Measurements from ENCODE around the gene RTN4RL1. TPM values are rescaled to one million over a fixed set of nuclear protein-coding genes. Genes with fewer than 3 reads are reported as not detected.

RTN4RL1 gene
- total and polyA plus RNA-seq, 2 of the 13 experiments (the other 11 are each of a cell fraction or from before 2014, with no cell fraction given) = 0.01 TPM; not detected in 1

DNA sequence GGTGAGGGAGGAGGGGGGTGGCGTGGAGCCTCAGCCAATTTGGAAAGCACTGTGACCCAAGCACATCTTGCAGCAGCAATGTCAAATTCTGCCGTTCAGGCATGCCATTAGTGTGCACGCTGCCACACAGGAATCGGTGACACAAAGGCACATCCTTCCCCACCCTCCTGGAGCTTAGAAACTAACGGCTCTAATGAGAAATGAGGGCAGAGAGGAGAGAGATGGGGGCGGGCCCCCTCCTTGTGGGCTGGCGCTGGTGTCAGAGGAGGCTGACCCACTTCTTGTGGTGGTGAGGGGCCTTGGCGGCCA, 94.8 kb downstream of the RTN4RL1 start (continued):
- TF ChIP-seq, protein P1, sequence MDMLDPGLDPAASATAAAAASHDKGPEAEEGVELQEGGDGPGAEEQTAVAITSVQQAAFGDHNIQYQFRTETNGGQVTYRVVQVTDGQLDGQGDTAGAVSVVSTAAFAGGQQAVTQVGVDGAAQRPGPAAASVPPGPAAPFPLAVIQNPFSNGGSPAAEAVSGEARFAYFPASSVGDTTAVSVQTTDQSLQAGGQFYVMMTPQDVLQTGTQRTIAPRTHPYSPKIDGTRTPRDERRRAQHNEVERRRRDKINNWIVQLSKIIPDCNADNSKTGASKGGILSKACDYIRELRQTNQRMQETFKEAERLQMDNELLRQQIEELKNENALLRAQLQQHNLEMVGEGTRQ (IDR thresholded peaks at IDR 0.05; ENCODE audit: low read depth, low read length) = no peak
- TF ChIP-seq, protein P1 (CRISPR knock-in tag; IDR thresholded peaks at IDR 0.05; ENCODE audit: borderline replicate concordance) = no peak

DNA sequence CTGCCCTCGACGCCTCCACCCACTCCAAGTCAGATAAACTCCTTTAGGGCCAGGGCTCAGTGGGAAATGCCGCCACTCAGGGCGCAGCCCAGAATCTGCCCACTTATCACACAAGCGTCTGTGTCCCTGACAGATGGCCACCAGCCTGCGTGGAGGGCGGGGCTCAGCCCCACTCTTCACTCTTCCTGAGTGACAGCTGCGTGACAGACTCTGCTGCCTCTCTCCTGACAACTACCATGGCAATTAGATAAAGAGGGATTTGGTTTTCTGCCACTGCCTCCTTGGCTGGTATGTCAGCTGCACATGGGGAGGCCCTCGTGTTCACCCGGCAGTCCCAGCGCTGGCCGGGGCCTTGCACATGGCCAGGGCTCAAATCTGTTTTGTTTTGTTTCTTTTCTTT, 96.2 kb downstream of the RTN4RL1 start:
- Histone ChIP-seq H3K27ac (ENCODE audit: extremely low read length, insufficient read depth, low read length) (no peak overlapping the region), H3K9me3 (ENCODE audit: low read length) (no peaks in the 10 kb centered on the region), H4K20me1 (ENCODE audit: insufficient read depth, low read length) (no peaks in the 10 kb centered on the region), H3K4me1 (ENCODE audit: insufficient read depth, low read length) (peaks cover 7% of the 10 kb centered on the region; the same call in 1 of the 2 replicates), H3K9ac (ENCODE audit: insufficient read depth, low read depth, low read length) (no peak overlapping the region), H3K4me2 (ENCODE audit: low read depth, low read length) (no peak overlapping the region), H3K27me3 (ENCODE audit: control insufficient read depth in 1 of 2, insufficient read depth in 2 of 2, low read length in 2 of 2) (peaks cover 14 to 39% of the 10 kb centered on the region in 2 experiments), H2AFZ (ENCODE audit: low read length) (no peak overlapping the region), H3K4me3 (replicated peaks in 1 of 3; ENCODE audit: insufficient read depth in 1 of 3, low read depth in 2 of 3, low read length in 3 of 3) (no peak overlapping the region), H3K79me2 (ENCODE audit: insufficient read depth, low read length) (no peaks in the 10 kb centered on the region), H3K36me3 (replicated peaks in 1 of 2; ENCODE audit: control insufficient read depth in 1 of 2, insufficient read depth in 2 of 2, low read length in 2 of 2) (no peaks in the 10 kb centered on the region)
- DNase-seq (ENCODE audit: low spot score) (no peak), ATAC-seq (no peak), FAIRE-seq (no peak)
- intact Hi-C loops (cut with micrococcal nuclease; ENCODE audit: unreplicated experiment) (no loop called here), in situ Hi-C loops (cut with HindIII; ENCODE audit: extremely low pct_ligation_motif_present, low pct_unique_long_range_greater_than_20kb) (no loop called here)
- ChIA-PET CTCF (ENCODE audit: low intra/inter-chr PET ratio, low total read pairs) (no interaction called here), POLR2A (no interaction called here)
- 51% methylated on average over 9 of the region's 12 CpGs for WGBS (ENCODE audit: low lambda C conversion rate)
- TF ChIP-seq RXRA (CRISPR knock-in tag; IDR thresholded peaks at IDR 0.05) (no peak), CENPT (CRISPR knock-in tag; IDR thresholded peaks at IDR 0.05; ENCODE audit: low read depth) (no peak), ZBTB21 (CRISPR knock-in tag; IDR thresholded peaks at IDR 0.05) (no peak), ZBTB7B (CRISPR knock-in tag; IDR thresholded peaks at IDR 0.05) (no peak), ZNF484 (CRISPR knock-in tag; IDR thresholded peaks at IDR 0.05; ENCODE audit: borderline replicate concordance, low read depth) (no peak), ZNF543 (CRISPR knock-in tag; IDR thresholded peaks at IDR 0.05) (no peak)
- TF ChIP-seq, protein P2, sequence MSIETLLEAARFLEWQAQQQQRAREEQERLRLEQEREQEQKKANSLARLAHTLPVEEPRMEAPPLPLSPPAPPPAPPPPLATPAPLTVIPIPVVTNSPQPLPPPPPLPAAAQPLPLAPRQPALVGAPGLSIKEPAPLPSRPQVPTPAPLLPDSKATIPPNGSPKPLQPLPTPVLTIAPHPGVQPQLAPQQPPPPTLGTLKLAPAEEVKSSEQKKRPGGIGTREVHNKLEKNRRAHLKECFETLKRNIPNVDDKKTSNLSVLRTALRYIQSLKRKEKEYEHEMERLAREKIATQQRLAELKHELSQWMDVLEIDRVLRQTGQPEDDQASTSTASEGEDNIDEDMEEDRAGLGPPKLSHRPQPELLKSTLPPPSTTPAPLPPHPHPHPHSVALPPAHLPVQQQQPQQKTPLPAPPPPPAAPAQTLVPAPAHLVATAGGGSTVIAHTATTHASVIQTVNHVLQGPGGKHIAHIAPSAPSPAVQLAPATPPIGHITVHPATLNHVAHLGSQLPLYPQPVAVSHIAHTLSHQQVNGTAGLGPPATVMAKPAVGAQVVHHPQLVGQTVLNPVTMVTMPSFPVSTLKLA (IDR thresholded peaks at IDR 0.05) = peak; percentile 41
- no TSS peak for BruUV-seq (replicated peaks)

Data from HepG2 (cell line).